Mesendoderm (in vitro differentiated cells): ENCODE measurements around the gene POU3F2.
A peak's percentile ranks its signal among the peaks of the same experiment; 100 is the strongest.

Source experiments
- DNase-seq: peaks from one replicate; pipeline ENCODE4 v3.0.0; 2013
- H2AK5ac ChIP-seq: 2 replicates; pipeline ENCODE4 v1.6.1; 2013; ENCODE audit warnings: low read length, inconsistent platforms
- H2BK120ac ChIP-seq: 2 replicates; pipeline ENCODE4 v1.6.1; 2013; ENCODE audit warnings: low read depth, mild to moderate bottlenecking, low read length, moderate library complexity, mixed read lengths
- H2BK15ac ChIP-seq: replicated peaks from 2 replicates; pipeline ENCODE4 v1.6.1; 2013; ENCODE audit warnings: low read depth, mild to moderate bottlenecking, moderate library complexity
- H2BK5ac ChIP-seq: 2 replicates; pipeline ENCODE4 v1.6.1; 2013; ENCODE audit warnings: low read length, inconsistent platforms
- H3K18ac ChIP-seq: 2 replicates; pipeline ENCODE4 v1.6.1; 2013; ENCODE audit warnings: mild to moderate bottlenecking, low read length, mixed read lengths
- H3K23ac ChIP-seq: one replicate; pipeline ENCODE4 v1.6.1; 2013; ENCODE audit warnings: low read length
- H3K27ac ChIP-seq: 2 replicates; pipeline ENCODE4 v1.5.1; 2013; ENCODE audit warnings: low read depth, mild to moderate bottlenecking, inconsistent platforms, low read length, moderate library complexity
- H3K27me3 ChIP-seq: 2 replicates; pipeline ENCODE4 v1.6.1; 2013; ENCODE audit warnings: low read length, control low read depth, mild to moderate bottlenecking, inconsistent platforms; ENCODE audit not compliant: insufficient read depth, poor library complexity
- H3K36me3 ChIP-seq: 2 replicates; pipeline ENCODE4 v1.6.1; 2013; ENCODE audit warnings: low read length, inconsistent platforms; ENCODE audit not compliant: control insufficient read depth, insufficient read depth
- H3K4ac ChIP-seq: one replicate; pipeline ENCODE4 v1.6.1; 2013; ENCODE audit warnings: low read depth, mild to moderate bottlenecking, low read length, moderate library complexity
- H3K4me1 ChIP-seq: 2 replicates; pipeline ENCODE4 v1.6.1; 2013; ENCODE audit warnings: low read depth, low read length, inconsistent platforms; ENCODE audit not compliant: control insufficient read depth
- H3K4me2 ChIP-seq: 2 replicates; pipeline ENCODE4 v1.6.1; 2013; ENCODE audit warnings: low read length
- H3K4me3 ChIP-seq: 2 replicates; pipeline ENCODE4 v1.5.1; 2013; ENCODE audit warnings: mild to moderate bottlenecking, low read length
- H3K56ac ChIP-seq: one replicate; pipeline ENCODE4 v1.6.1; 2013; ENCODE audit warnings: low read length
- H3K79me1 ChIP-seq: 2 replicates; pipeline ENCODE4 v1.6.1; 2013; ENCODE audit warnings: low read length, inconsistent platforms
- H3K79me2 ChIP-seq: 2 replicates; pipeline ENCODE4 v1.6.1; 2013; ENCODE audit warnings: mild to moderate bottlenecking, low read length; ENCODE audit not compliant: control insufficient read depth, insufficient read depth
- H3K9ac ChIP-seq: 2 replicates; pipeline ENCODE4 v1.6.1; 2013; ENCODE audit warnings: low read length, inconsistent platforms
- H4K5ac ChIP-seq: one replicate; pipeline ENCODE4 v1.6.1; 2013; ENCODE audit warnings: low read length
- H4K8ac ChIP-seq: one replicate; pipeline ENCODE4 v1.6.1; 2013; ENCODE audit warnings: low read depth, mild to moderate bottlenecking, control low read depth, low read length, moderate library complexity
- WGBS: extraction: QIAGEN DNeasy Blood & Tissue Kit; methylation state at CpG from one replicate; pipeline ENCODE4 v1.1.7; 2013; ENCODE audit warnings: low lambda C conversion rate, missing lambda C conversion rate; ENCODE audit not compliant: insufficient coverage; ENCODE audit errors: extremely low coverage; 5-methylcytosine and 5-hydroxymethylcytosine counted together

The POU3F2 gene

GRCh38 chr6:98823428-98824161 is 10.8 kb upstream of the POU3F2 start:
- DNase-seq: no peak
- Histone ChIP-seq H3K79me2 (no peaks in the 10 kb centered on the region), H4K8ac (no peak overlapping the region), H3K4me1 (no peaks in the 10 kb centered on the region), H4K5ac (no peak overlapping the region), H2AK5ac (no peak overlapping the region), H3K4ac (no peak overlapping the region), H3K18ac (no peak overlapping the region), H3K79me1 (no peaks in the 10 kb centered on the region), H3K4me3 (peak overlapping the region; percentile 3), H3K9ac (peak overlapping the region; percentile 54), H2BK5ac (no peak overlapping the region), H3K56ac (peak overlapping the region; percentile 60), H3K4me2 (peak overlapping the region; percentile 96), H3K27ac (no peak overlapping the region), H3K27me3 (peaks cover 29% of the 10 kb centered on the region), H2BK120ac (no peak overlapping the region), H3K36me3 (no peaks in the 10 kb centered on the region), H3K23ac (no peak overlapping the region), H2BK15ac (no peak overlapping the region)
- WGBS: no CpG with 5 or more reads among the region's 12 CpGs

- Histone ChIP-seq H3K18ac (no peak overlapping the region), H3K23ac (no peak overlapping the region), H3K4me2 (peak overlapping the region; percentile 96), H2BK5ac (no peak overlapping the region), H4K5ac (no peak overlapping the region), H2BK120ac (no peak overlapping the region), H3K79me1 (no peaks in the 10 kb centered on the region), H3K27ac (no peak overlapping the region), H3K56ac (peak overlapping the region; percentile 67), H2BK15ac (no peak overlapping the region), H3K79me2 (no peaks in the 10 kb centered on the region), H4K8ac (no peak overlapping the region), H3K9ac (peak overlapping the region; percentile 54), H3K27me3 (peaks cover 35% of the 10 kb centered on the region), H3K4ac (no peak overlapping the region), H3K36me3 (no peaks in the 10 kb centered on the region), H3K4me3 (peak overlapping the region; percentile 3), H3K4me1 (no peaks in the 10 kb centered on the region), H2AK5ac (no peak overlapping the region)
- peak; percentile 58 for DNase-seq
- no CpG with 5 or more reads among the region's 44 CpGs for WGBS
Measured at GRCh38 chr6:98824162-98824901, 10.0 kb upstream of the POU3F2 start.

DNA sequence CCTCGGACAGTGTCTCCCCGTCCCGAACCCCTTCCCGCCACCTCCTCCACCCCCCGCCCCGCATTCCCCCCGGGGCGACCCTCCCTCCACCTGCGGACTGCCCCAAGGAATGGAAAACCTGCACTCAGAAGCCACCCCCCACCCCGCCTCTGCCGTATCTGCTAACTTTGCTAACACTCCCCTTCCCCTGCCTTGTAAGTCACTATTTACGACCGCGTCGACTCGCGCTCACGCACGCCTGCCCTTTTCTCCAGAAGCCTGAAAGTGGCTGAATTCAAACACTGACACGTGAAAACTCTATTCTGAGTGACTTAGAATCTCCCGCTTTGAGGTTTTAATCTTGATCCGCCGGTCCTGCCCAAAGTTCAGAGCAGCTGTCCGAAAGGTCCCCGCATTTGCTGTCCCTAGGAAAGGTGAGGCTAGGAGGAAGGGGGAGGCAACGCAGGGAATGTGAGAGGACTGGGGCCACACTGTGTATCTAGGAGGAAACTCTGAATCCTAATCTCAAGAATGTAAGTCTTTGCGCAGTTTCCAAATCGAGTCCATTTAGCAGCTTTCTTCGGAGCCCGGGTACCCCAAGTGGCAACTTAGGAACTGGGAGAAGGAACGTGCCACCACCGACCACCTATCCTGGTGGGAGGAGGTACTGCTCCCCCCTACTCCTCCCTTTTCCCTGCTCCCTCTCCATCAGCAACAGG is 9.3 kb upstream of the POU3F2 start:
- H4K8ac ChIP-seq: no peak overlapping the region
- peak overlapping the region; percentile 40 for H3K4me3 ChIP-seq
- no peak overlapping the region for H2BK120ac ChIP-seq
- peak overlapping the region; percentile 67 for H3K56ac ChIP-seq
- H3K4me1 ChIP-seq: no peaks in the 10 kb centered on the region
- H3K27me3 ChIP-seq: peaks cover 37% of the 10 kb centered on the region
- no peaks in the 10 kb centered on the region for H3K36me3 ChIP-seq
- H2BK15ac ChIP-seq: no peak overlapping the region
- no peak overlapping the region for H3K18ac ChIP-seq
- no peak overlapping the region for H4K5ac ChIP-seq
- no peak overlapping the region for H3K9ac ChIP-seq
- H3K27ac ChIP-seq: no peak overlapping the region
- WGBS: no CpG with 5 or more reads among the region's 32 CpGs
- no peak overlapping the region for H2AK5ac ChIP-seq
- H3K4ac ChIP-seq: no peak overlapping the region
- H2BK5ac ChIP-seq: no peak overlapping the region
- no peaks in the 10 kb centered on the region for H3K79me2 ChIP-seq
- DNase-seq: peak; percentile 67
- H3K23ac ChIP-seq: no peak overlapping the region
- H3K4me2 ChIP-seq: peak overlapping the region; percentile 96
- H3K79me1 ChIP-seq: no peaks in the 10 kb centered on the region

GRCh38 chr6:98825600-98826230 is 8.7 kb upstream of the POU3F2 start:
- no peak overlapping the region for H2BK15ac ChIP-seq
- H3K79me1 ChIP-seq: no peaks in the 10 kb centered on the region
- H3K4me3 ChIP-seq: no peak overlapping the region
- H3K23ac ChIP-seq: no peak overlapping the region
- no peak overlapping the region for H3K27ac ChIP-seq
- no peak overlapping the region for H3K56ac ChIP-seq
- H2BK5ac ChIP-seq: no peak overlapping the region
- H2AK5ac ChIP-seq: no peak overlapping the region
- H3K4me2 ChIP-seq: no peak overlapping the region
- H4K5ac ChIP-seq: no peak overlapping the region
- no CpG with 5 or more reads among the region's 19 CpGs for WGBS
- no peak overlapping the region for H4K8ac ChIP-seq
- H2BK120ac ChIP-seq: no peak overlapping the region
- no peak overlapping the region for H3K18ac ChIP-seq
- no peak for DNase-seq
- H3K4ac ChIP-seq: no peak overlapping the region
- no peak overlapping the region for H3K9ac ChIP-seq
- H3K79me2 ChIP-seq: no peaks in the 10 kb centered on the region
- H3K36me3 ChIP-seq: no peaks in the 10 kb centered on the region
- H3K27me3 ChIP-seq: peaks cover 44% of the 10 kb centered on the region
- no peaks in the 10 kb centered on the region for H3K4me1 ChIP-seq

GRCh38 chr6:98827295-98828159 is 6.8 kb upstream of the POU3F2 start:
- peaks cover 60% of the 10 kb centered on the region for H3K27me3 ChIP-seq
- DNase-seq: peak; percentile 78
- H2BK5ac ChIP-seq: no peak overlapping the region

More at GRCh38 chr6:98827295-98828159, 6.8 kb upstream of the POU3F2 start:
- Histone ChIP-seq H3K4me2 (peak overlapping the region; percentile 34), H3K4ac (no peak overlapping the region), H2AK5ac (no peak overlapping the region), H3K18ac (no peak overlapping the region), H3K79me2 (no peaks in the 10 kb centered on the region), H3K23ac (no peak overlapping the region), H3K27ac (no peak overlapping the region), H2BK120ac (no peak overlapping the region), H3K9ac (no peak overlapping the region), H3K4me3 (no peak overlapping the region), H2BK15ac (no peak overlapping the region), H3K4me1 (no peaks in the 10 kb centered on the region), H3K56ac (no peak overlapping the region), H3K79me1 (no peaks in the 10 kb centered on the region), H4K5ac (no peak overlapping the region), H3K36me3 (no peaks in the 10 kb centered on the region), H4K8ac (no peak overlapping the region)
- no CpG with 5 or more reads among the region's 44 CpGs for WGBS
